ENCODE results near the gene KIDINS220. TPM values are rescaled to one million over a fixed set of nuclear protein-coding genes. Genes with fewer than 3 reads are reported as not detected.

Gene KIDINS220
- total and polyA plus RNA-seq, 2 of the 13 experiments (the other 11 are each of a cell fraction or from before 2014, with no cell fraction given), result 25.2 to 32.3 TPM

- no peak for TF ChIP-seq PBX2 (CRISPR knock-in tag; IDR thresholded peaks at IDR 0.05)
- TF ChIP-seq ZFP41 (CRISPR knock-in tag; IDR thresholded peaks at IDR 0.05; ENCODE audit: borderline replicate concordance), result no peak
- no peak for TF ChIP-seq MTERF4 (CRISPR knock-in tag; IDR thresholded peaks at IDR 0.05)
These were observed 15.9 kb downstream of the KIDINS220 start (continued) for GRCh38 chr2:8821276-8822217.

GRCh38 chr2:8819948-8820347, 17.5 kb downstream of the KIDINS220 start:
- Histone ChIP-seq H3K36me3 (replicated peaks in 1 of 2; ENCODE audit: control insufficient read depth in 1 of 2, insufficient read depth in 2 of 2, low read length in 2 of 2) (peaks cover 9 to 45% of the 10 kb centered on the region in 2 experiments), H3K79me2 (ENCODE audit: insufficient read depth, low read length) (no peaks in the 10 kb centered on the region), H3K9me3 (ENCODE audit: low read length) (no peaks in the 10 kb centered on the region), H3K4me1 (ENCODE audit: insufficient read depth, low read length) (peaks cover 31% of the 10 kb centered on the region), H2AFZ (ENCODE audit: low read length) (no peak overlapping the region), H3K4me3 (replicated peaks in 1 of 3; ENCODE audit: insufficient read depth in 1 of 3, low read depth in 2 of 3, low read length in 3 of 3) (no peak overlapping the region), H3K27ac (ENCODE audit: extremely low read length, insufficient read depth, low read length) (no peak overlapping the region), H3K27me3 (ENCODE audit: control insufficient read depth in 1 of 2, insufficient read depth in 2 of 2, low read length in 2 of 2) (no peaks in the 10 kb centered on the region), H4K20me1 (ENCODE audit: insufficient read depth, low read length) (no peaks in the 10 kb centered on the region), H3K4me2 (ENCODE audit: low read depth, low read length) (no peak overlapping the region), H3K9ac (ENCODE audit: insufficient read depth, low read depth, low read length) (no peak overlapping the region)
- in situ Hi-C loops (cut with HindIII; ENCODE audit: extremely low pct_ligation_motif_present, low pct_unique_long_range_greater_than_20kb), result no loop called here
- intact Hi-C loops (cut with micrococcal nuclease; ENCODE audit: unreplicated experiment), result no loop called here
- FAIRE-seq (no peak), DNase-seq (ENCODE audit: low spot score) (no peak), ATAC-seq (no peak)
- POLR2A ChIA-PET, result no interaction called here
- BruUV-seq (replicated peaks), result no TSS peak
- 80% methylated on average over 8 of the region's 8 CpGs for WGBS (ENCODE audit: low lambda C conversion rate)
- CTCF ChIA-PET (ENCODE audit: low intra/inter-chr PET ratio, low total read pairs), result no interaction called here
- TF ChIP-seq SATB2 (CRISPR knock-in tag; IDR thresholded peaks at IDR 0.05) (no peak), ZNF407 (CRISPR knock-in tag; IDR thresholded peaks at IDR 0.05; ENCODE audit: not compliant biosample characterization) (no peak)

Measured in HepG2 (cell line).